H1 (cell line): Measurements from ENCODE around the gene ADGRV1. TPM values are rescaled to one million over a fixed set of nuclear protein-coding genes. Genes with fewer than 3 reads are reported as not detected.

ENCODE experiments used
- CTCF ChIA-PET: fragments of 300-600 bp; sonication (Branson Sonifier 250); formaldehyde crosslinking; loops from one replicate; lab custom pipeline; 2021; ENCODE audit not compliant: partially characterized antibody; lab: Charles Lee
- POLR2A ChIA-PET: fragments of 300-600 bp; sonication (Branson Sonifier 250); formaldehyde crosslinking; loops from one replicate; lab custom pipeline; 2021; ENCODE audit warnings: inconsistent platforms; ENCODE audit not compliant: partially characterized antibody; lab: Charles Lee
- DNase-seq, 2 experiments: peaks; one replicate each; pipeline versions ENCODE4 v3.0.0 to v3.0.0-alpha.2; 2010 to 2022; ENCODE audit warnings: low spot score in 2 of 2, low read depth in 1 of 2, mixed read lengths in 1 of 2
- FAIRE-seq: peaks from 2 replicates; lab custom pipeline; 2011; peaks lifted over from hg19 to GRCh38; lab: Jason Lieb, UNC
- H2AFZ ChIP-seq: 2 replicates; pipeline ENCODE4 v1.8.1; 2012; ENCODE audit warnings: low read length, inconsistent platforms
- H2AK5ac ChIP-seq: 2 replicates; pipeline ENCODE4 v1.6.1; 2013; ENCODE audit warnings: low read depth, low read length
- H2BK120ac ChIP-seq: replicated peaks from 2 replicates; pipeline ENCODE3; 2013; ENCODE audit warnings: low read depth, low read length, inconsistent platforms
- H2BK12ac ChIP-seq: 2 replicates; pipeline ENCODE4 v1.6.1; 2013; ENCODE audit warnings: low read depth, low read length
- H2BK15ac ChIP-seq: 2 replicates; pipeline ENCODE4 v1.6.1; 2013; ENCODE audit warnings: low read length
- H2BK20ac ChIP-seq: 2 replicates; pipeline ENCODE4 v1.6.1; 2013; ENCODE audit warnings: low read length
- H2BK5ac ChIP-seq: 2 replicates; pipeline ENCODE4 v1.6.1; 2013; ENCODE audit warnings: low read depth, low read length
- H3K14ac ChIP-seq: 2 replicates; pipeline ENCODE4 v1.6.1; 2013; ENCODE audit warnings: inconsistent platforms; ENCODE audit not compliant: insufficient read length
- H3K18ac ChIP-seq: 2 replicates; pipeline ENCODE4 v1.6.1; 2013; ENCODE audit warnings: low read length; ENCODE audit errors: extremely low read depth
- H3K23ac ChIP-seq: 2 replicates; pipeline ENCODE4 v1.6.1; 2013; ENCODE audit warnings: inconsistent platforms; ENCODE audit not compliant: insufficient read length
- H3K23me2 ChIP-seq: 2 replicates; pipeline ENCODE4 v1.6.1; 2013; ENCODE audit warnings: low read depth, low read length
- H3K27ac ChIP-seq: 2 replicates; pipeline ENCODE4 v1.6.1; 2011; ENCODE audit warnings: low read depth, low read length, inconsistent platforms
- H3K27me3 ChIP-seq, 4 experiments: replicated peaks in 1 of 4; 1 replicate in 1 of 4; 2 replicates in 3 of 4; pipeline versions ENCODE4 v1.6.1 to v1.8.1; 2011 to 2013; ENCODE audit warnings: low read length in 3 of 4, mild to moderate bottlenecking in 3 of 4, inconsistent platforms in 2 of 4, mixed read lengths in 2 of 4, moderate library complexity in 1 of 4; ENCODE audit not compliant: control insufficient read depth in 3 of 4, insufficient read depth in 3 of 4; ENCODE audit errors: extremely low read depth in 1 of 4
- H3K36me3 ChIP-seq, 4 experiments: 2 replicates each; pipeline versions ENCODE4 v1.6.1 to v1.8.1; 2011 to 2013; ENCODE audit warnings: mild to moderate bottlenecking in 4 of 4, low read length in 3 of 4, moderate library complexity in 2 of 4, control low read depth in 1 of 4, inconsistent platforms in 1 of 4; ENCODE audit not compliant: insufficient read depth in 4 of 4, control insufficient read depth in 2 of 4
- H3K4ac ChIP-seq: replicated peaks from 2 replicates; pipeline ENCODE3; 2013; ENCODE audit warnings: low read length, low read depth, mixed read lengths, inconsistent platforms; ENCODE audit not compliant: insufficient read length
- H3K4me1 ChIP-seq, 4 experiments: replicated peaks in 1 of 4; 1 replicate in 1 of 4; 2 replicates in 3 of 4; pipeline versions ENCODE4 v1.6.1 to v1.8.1; 2011 to 2013; ENCODE audit warnings: low read length in 3 of 4, inconsistent platforms in 2 of 4, mixed read lengths in 1 of 4; ENCODE audit not compliant: insufficient read depth in 4 of 4, control insufficient read depth in 3 of 4
- H3K4me2 ChIP-seq, 2 experiments: 2 replicates each; pipeline versions ENCODE4 v1.6.1 to v1.8.1; 2011 to 2013; ENCODE audit warnings: low read depth in 2 of 2, low read length in 2 of 2, control low read depth in 1 of 2, inconsistent platforms in 1 of 2, mild to moderate bottlenecking in 1 of 2; ENCODE audit not compliant: insufficient read depth in 1 of 2
- H3K4me3 ChIP-seq, 4 experiments: fragments of 200-600, 300-600 bp in 1 of 4; sonication (generic), shearing (Covaris generic), sonication (Bioruptor Twin) in 1 of 4; 2 replicates each; pipeline versions ENCODE4 v1.5.1 to v1.8.1; 2011 to 2016; ENCODE audit warnings: low read length in 4 of 4, low read depth in 3 of 4, control low read depth in 2 of 4, inconsistent platforms in 2 of 4, mild to moderate bottlenecking in 2 of 4, mixed read lengths in 1 of 4, moderate library complexity in 1 of 4; ENCODE audit not compliant: insufficient read depth in 2 of 4; ENCODE audit errors: extremely low read depth in 1 of 4
- H3K56ac ChIP-seq: replicated peaks from 2 replicates; pipeline ENCODE3; 2013; ENCODE audit warnings: low read depth, mild to moderate bottlenecking, mixed read lengths, low read length, inconsistent platforms; ENCODE audit not compliant: insufficient read length
- H3K79me1 ChIP-seq: 2 replicates; pipeline ENCODE4 v1.6.1; 2013; ENCODE audit warnings: low read depth, low read length, control low read depth
- H3K79me2 ChIP-seq, 2 experiments: 2 replicates each; pipeline versions ENCODE4 v1.6.1 to v1.8.1; 2012 to 2013; ENCODE audit warnings: low read length in 2 of 2, mild to moderate bottlenecking in 2 of 2, inconsistent platforms in 1 of 2; ENCODE audit not compliant: insufficient read depth in 2 of 2, control insufficient read depth in 1 of 2
- H3K9ac ChIP-seq, 4 experiments: replicated peaks in 1 of 4; 1 replicate in 1 of 4; 2 replicates in 3 of 4; pipeline versions ENCODE4 v1.6.1 to v1.8.1; 2011 to 2013; ENCODE audit warnings: low read depth in 3 of 4, low read length in 3 of 4, control low read depth in 2 of 4, mild to moderate bottlenecking in 2 of 4, moderate library complexity in 2 of 4, inconsistent platforms in 1 of 4; ENCODE audit errors: extremely low read depth in 1 of 4
- H3K9me3 ChIP-seq, 2 experiments: 2 replicates each; pipeline versions ENCODE4 v1.6.1 to v1.8.1; 2012 to 2013; ENCODE audit warnings: mild to moderate bottlenecking in 2 of 2, moderate library complexity in 2 of 2, control low read depth in 1 of 2, inconsistent platforms in 1 of 2, low read depth in 1 of 2, low read length in 1 of 2, mixed read lengths in 1 of 2; ENCODE audit not compliant: insufficient read depth in 2 of 2
- H4K20me1 ChIP-seq, 2 experiments: replicated peaks in 1 of 2; 2 replicates each; pipeline versions ENCODE3 to v1.8.1; 2011 to 2013; ENCODE audit warnings: inconsistent platforms in 2 of 2, low read length in 2 of 2, mild to moderate bottlenecking in 1 of 2; ENCODE audit not compliant: insufficient read depth in 2 of 2, control insufficient read depth in 1 of 2
- H4K5ac ChIP-seq: 2 replicates; pipeline ENCODE4 v1.6.1; 2013; ENCODE audit warnings: low read length, low read depth, mixed read lengths, inconsistent platforms; ENCODE audit not compliant: insufficient read length
- H4K8ac ChIP-seq: 2 replicates; pipeline ENCODE4 v1.8.0; 2013; ENCODE audit warnings: mild to moderate bottlenecking, moderate library complexity, low read length, inconsistent platforms; ENCODE audit not compliant: insufficient read depth; ENCODE audit errors: extremely low read depth
- H4K91ac ChIP-seq: replicated peaks from 2 replicates; pipeline ENCODE3; 2013; ENCODE audit warnings: low read length, mixed read lengths, inconsistent platforms; ENCODE audit not compliant: insufficient read length
- ATF2 ChIP-seq: IDR thresholded peaks from 2 replicates; pipeline ENCODE4 v1.6.1; 2012; ENCODE audit warnings: low read length, inconsistent platforms
- BRCA1 ChIP-seq: IDR thresholded peaks from 2 replicates; pipeline ENCODE4 v1.6.1; 2012; ENCODE audit warnings: low read depth, low read length, improper control_type of control experiment
- EP300 ChIP-seq, 2 experiments: IDR thresholded peaks; 1 replicate in 1 of 2; 2 replicates in 1 of 2; pipeline ENCODE4 v1.6.1; 2011 to 2012; ENCODE audit warnings: low read depth in 2 of 2, low read length in 2 of 2, mild to moderate bottlenecking in 2 of 2, borderline replicate concordance in 1 of 2, inconsistent platforms in 1 of 2, moderate library complexity in 1 of 2
- HDAC2 ChIP-seq, 2 experiments: fragments of 300-600 bp in 1 of 2; sonication (generic) in 1 of 2; IDR thresholded peaks; 2 replicates each; pipeline ENCODE4 v1.6.1; 2011 to 2012; ENCODE audit warnings: low read depth in 2 of 2, low read length in 2 of 2, mild to moderate bottlenecking in 2 of 2, moderate library complexity in 2 of 2, borderline replicate concordance in 1 of 2, inconsistent platforms in 1 of 2
- POLR2AphosphoS5 ChIP-seq: IDR thresholded peaks from 2 replicates; pipeline ENCODE4 v1.6.1; 2011; ENCODE audit warnings: low read depth, low read length
- RAD21 ChIP-seq, 2 experiments: IDR thresholded peaks in 1 of 2; conservative IDR thresholded peaks in 1 of 2; 2 replicates each; pipeline ENCODE4 v1.6.1; 2011; ENCODE audit warnings: low read depth in 2 of 2, low read length in 2 of 2, improper control_type of control experiment in 1 of 2, inconsistent platforms in 1 of 2, mild to moderate bottlenecking in 1 of 2, moderate library complexity in 1 of 2
- SP4 ChIP-seq: IDR thresholded peaks from 2 replicates; pipeline ENCODE4 v1.6.1; 2012; ENCODE audit warnings: low read length, inconsistent platforms
- SRF ChIP-seq: IDR thresholded peaks from 2 replicates; pipeline ENCODE4 v1.6.1; 2011; ENCODE audit warnings: mild to moderate bottlenecking, low read depth, low read length, moderate library complexity
- TAF7 ChIP-seq: optimal IDR thresholded peaks from 2 replicates; pipeline ENCODE3; 2011; ENCODE audit warnings: low read depth, mild to moderate bottlenecking, inconsistent platforms, low read length, moderate library complexity, borderline replicate concordance
- TCF12 ChIP-seq: IDR thresholded peaks from 2 replicates; pipeline ENCODE4 v1.6.1; 2011; ENCODE audit warnings: low read depth, mild to moderate bottlenecking, low read length
- YY1 ChIP-seq: IDR thresholded peaks from 2 replicates; pipeline ENCODE4 v1.6.1; 2011; ENCODE audit warnings: low read depth, mild to moderate bottlenecking, low read length
- WGBS, 2 experiments: shearing (Covaris generic) in 1 of 2; methylation state at CpG; one replicate each; pipeline versions ENCODE4 v1.1.6 to v1.1.7; 2013 to 2015; ENCODE audit warnings: low lambda C conversion rate in 2 of 2, mixed read lengths in 2 of 2, inconsistent platforms in 1 of 2, low coverage in 1 of 2, missing lambda C conversion rate in 1 of 2; ENCODE audit not compliant: insufficient replicate concordance in 2 of 2, insufficient coverage in 1 of 2, insufficient read length in 1 of 2; ENCODE audit errors: extremely low coverage in 1 of 2, missing lambda C conversion rate in 1 of 2; 5-methylcytosine and 5-hydroxymethylcytosine counted together
- polyA plus RNA-seq, 7 experiments: library from polyadenylated mRNA; depleted of rRNA in 3 of 7; stranded (reverse) in 5 of 7; unstranded in 2 of 7; fragments of >200 nt in 5 of 7; fragments of 200-250 nt in 2 of 7; gene quantifications; 1 replicate in 5 of 7; 2 replicates in 1 of 7; 4 replicates in 1 of 7; pipeline versions ENCODE4 v1.2.1 to v1.2.3, GENCODE V29; 2011 to 2013; ENCODE audit warnings: missing spikeins in 2 of 7, mixed read lengths in 2 of 7
- total RNA-seq: library from RNA; stranded (reverse); fragmentation: NEBNext Ultra II Directional; extraction: Animal tissue kit (Norgen Biotek cat#: 25700); gene quantifications from 2 replicates; pipeline ENCODE4 v1.2.1, GENCODE V29; 2021

The ADGRV1 gene
- total and polyA plus RNA-seq, 2 of the 8 experiments (the other 6 are each of a cell fraction or from before 2014, with no cell fraction given) = 53.1 to 62.2 TPM

- Histone ChIP-seq H3K79me2 (no peaks in the 10 kb centered on the region), H3K4me3 (no peak overlapping the region), H4K8ac (no peak overlapping the region), H4K91ac (no peak overlapping the region), H2BK20ac (no peak overlapping the region), H4K20me1 (no peaks in the 10 kb centered on the region), H3K4me2 (no peak overlapping the region), H3K23ac (no peak overlapping the region), H3K18ac (no peak overlapping the region), H4K5ac (no peak overlapping the region), H3K9me3 (no peaks in the 10 kb centered on the region), H2BK12ac (no peak overlapping the region), H2AK5ac (no peak overlapping the region), H3K4ac (no peak overlapping the region), H2BK15ac (no peak overlapping the region), H2AFZ (no peak overlapping the region), H3K56ac (no peak overlapping the region), H3K4me1 (peaks cover 0 to 3% (median 2%) of the 10 kb centered on the region in 4 experiments; a peak in 4 of 7 replicates), H2BK5ac (no peak overlapping the region), H3K27ac (no peak overlapping the region), H3K9ac (no peak overlapping the region), H3K79me1 (no peaks in the 10 kb centered on the region), H3K14ac (no peak overlapping the region), H3K23me2 (no peaks in the 10 kb centered on the region), H3K27me3 (no peaks in the 10 kb centered on the region), H3K36me3 (no peaks in the 10 kb centered on the region), H2BK120ac (no peak overlapping the region)
- ChIA-PET CTCF (interaction anchor here (0.7 to 1.3 kb wide), 3 partner anchors 14 to 209 kb away, joined by 3 to 4 read pairs (median 3); no protein-coding TSS in a partner anchor), POLR2A (interaction anchor here (1.0 kb wide), 1 partner anchor 206 kb away, joined by 3 read pairs; the partner anchor contains the start of gene ARRDC3)
- 89% methylated on average over 5 of the region's 5 CpGs; no CpG with 5 or more reads in 1 of the 2 experiments for WGBS, 2 experiments
- DNase-seq (no peak), FAIRE-seq (no peak)
- TF ChIP-seq RAD21 (IDR thresholded peaks at IDR 0.05 in 1 of 2, conservative IDR thresholded peaks at IDR 0.05 in 1 of 2; ENCODE audit: low read depth in 2 of 2, low read length in 2 of 2) (no peak), TCF12 (no peak), HDAC2 (IDR thresholded peaks at IDR 0.05; ENCODE audit: borderline replicate concordance in 1 of 2, low read depth in 2 of 2, low read length in 2 of 2) (no peak), SRF (no peak), YY1 (no peak), SP4 (no peak), ATF2 (no peak), BRCA1 (no peak), TAF7 (no peak), POLR2AphosphoS5 (no peak), EP300 (IDR thresholded peaks at IDR 0.05; ENCODE audit: borderline replicate concordance in 1 of 2, low read depth in 2 of 2, low read length in 2 of 2) (no peak)
Observed at GRCh38 chr5:91177085-91177484, 618.5 kb downstream of the ADGRV1 start.
